Mesothelial cell of epicardium (in vitro differentiated cells): ENCODE measurements around the gene IFNGR2. TPM values are rescaled to one million over a fixed set of nuclear protein-coding genes. Genes with fewer than 3 reads are reported as not detected.
"Not testable (repeated sequence)": the region's sequence is repeated elsewhere in the genome, so short reads cannot be mapped to it uniquely, and the experiment has no call there.

Source experiments
- DNase-seq, 2 experiments: peaks; one replicate each; pipeline ENCODE4 v3.0.0; 2021; ENCODE audit warnings: low spot score in 2 of 2; ENCODE audit not compliant: unreplicated experiment in 2 of 2
- H3K27ac Mint-ChIP-seq: 2 replicates; pipeline ENCODE4 v1.8.0; 2021; ENCODE audit warnings: mixed read lengths
- H3K27me3 Mint-ChIP-seq: 2 replicates; pipeline ENCODE4 v1.8.0; 2021; ENCODE audit warnings: low read depth, mixed read lengths
- H3K36me3 Mint-ChIP-seq: 2 replicates; pipeline ENCODE4 v1.8.0; 2021; ENCODE audit warnings: mixed read lengths
- H3K4me1 Mint-ChIP-seq: 2 replicates; pipeline ENCODE4 v1.8.0; 2021; ENCODE audit warnings: mixed read lengths
- H3K4me3 Mint-ChIP-seq: 2 replicates; pipeline ENCODE4 v1.8.0; 2021; ENCODE audit warnings: mild to moderate bottlenecking, moderate library complexity, mixed read lengths
- H3K9me3 Mint-ChIP-seq: 2 replicates; pipeline ENCODE4 v1.8.0; 2021; ENCODE audit warnings: mixed read lengths
- CTCF ChIP-seq: fragments of 200-600 bp; sonication (generic); IDR thresholded peaks from one replicate; pipeline ENCODE4 v1.5.0; 2021; ENCODE audit warnings: antibody characterized with exemption; ENCODE audit not compliant: unreplicated experiment
- total RNA-seq: library from RNA; stranded (reverse); gene quantifications from 3 replicates; pipeline ENCODE4 v1.2.1, GENCODE V29; 2021

IFNGR2 gene
- total RNA-seq, 1 donor from 2014 or later: 57.9 TPM

DNA sequence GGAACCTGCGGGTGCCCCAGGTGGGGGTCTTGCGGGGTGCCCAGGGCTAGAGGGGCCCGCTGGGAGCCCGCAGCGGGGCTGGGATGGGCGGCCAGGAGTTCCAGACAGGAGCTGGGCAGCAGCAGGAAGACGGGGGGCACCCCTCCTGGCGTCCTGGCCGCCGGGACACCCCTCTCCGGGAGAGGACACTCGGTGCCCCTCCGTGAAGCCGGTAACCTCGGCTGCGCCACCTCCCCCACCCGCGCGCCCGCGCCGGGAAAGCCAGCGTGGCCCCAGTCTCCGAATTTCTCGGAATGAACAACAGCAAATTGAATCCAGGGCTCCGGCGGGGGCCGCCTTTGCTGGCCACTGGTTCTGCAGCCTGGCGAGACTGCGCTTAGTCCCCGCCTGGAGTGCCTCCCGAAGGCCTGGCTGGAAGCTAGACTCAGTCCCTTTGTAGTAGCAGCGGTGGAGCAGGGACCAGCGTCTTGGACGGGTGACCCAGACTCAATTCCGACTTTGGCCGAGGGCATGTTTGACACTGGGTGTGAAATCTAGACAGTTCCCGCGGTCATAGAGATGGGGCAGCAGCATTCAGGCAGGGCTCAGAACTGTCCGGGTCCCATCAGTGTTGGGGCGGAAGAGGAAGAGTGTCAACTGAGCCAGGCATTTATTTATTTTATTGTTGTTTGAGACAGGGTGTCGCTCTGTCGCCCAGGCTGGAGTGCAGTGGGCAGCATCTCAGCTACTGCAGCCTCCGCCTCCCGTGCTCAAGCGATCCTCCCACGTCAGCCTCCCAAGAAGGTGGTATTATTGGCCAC lies 773 bp downstream of the IFNGR2 start:
- H3K27ac Mint-ChIP-seq: peak overlapping the region; percentile 98
- peaks cover 3% of the 10 kb centered on the region for H3K36me3 Mint-ChIP-seq
- peak overlapping the region; percentile 96 for H3K4me3 Mint-ChIP-seq
- no peak for TF ChIP-seq CTCF
- no peaks in the 10 kb centered on the region for H3K9me3 Mint-ChIP-seq
- peaks cover 21% of the 10 kb centered on the region for H3K4me1 Mint-ChIP-seq
- peak; percentile 30 to 74 for DNase-seq
- H3K27me3 Mint-ChIP-seq: no peaks in the 10 kb centered on the region

DNA sequence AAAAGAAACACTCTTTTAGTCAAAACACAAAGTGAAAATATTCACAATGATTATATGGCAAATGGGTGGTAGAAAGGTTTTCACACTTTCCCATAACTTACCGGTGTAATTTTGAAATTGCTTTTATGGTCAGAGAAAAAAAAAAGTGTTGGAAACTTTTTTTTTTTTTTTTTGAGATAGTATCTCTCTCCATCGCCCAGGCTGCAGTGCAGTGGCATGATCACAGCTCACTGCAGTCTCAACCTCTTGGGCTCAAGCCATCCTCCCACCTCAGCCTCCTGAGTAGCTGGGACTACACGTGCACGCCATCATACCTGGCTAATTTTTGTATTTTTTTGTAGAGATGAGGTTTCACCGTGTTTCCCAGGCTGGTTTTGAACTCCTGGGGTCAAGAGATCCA lies 3.3 kb downstream of the IFNGR2 start:
- Mint-ChIP-seq H3K36me3 (peaks cover 6% of the 10 kb centered on the region), H3K4me1 (peaks cover 19% of the 10 kb centered on the region), H3K4me3 (no peak overlapping the region), H3K27ac (no peak overlapping the region), H3K27me3 (no peaks in the 10 kb centered on the region), H3K9me3 (no peaks in the 10 kb centered on the region)
- TF ChIP-seq CTCF: no peak
- DNase-seq: no peak

DNA sequence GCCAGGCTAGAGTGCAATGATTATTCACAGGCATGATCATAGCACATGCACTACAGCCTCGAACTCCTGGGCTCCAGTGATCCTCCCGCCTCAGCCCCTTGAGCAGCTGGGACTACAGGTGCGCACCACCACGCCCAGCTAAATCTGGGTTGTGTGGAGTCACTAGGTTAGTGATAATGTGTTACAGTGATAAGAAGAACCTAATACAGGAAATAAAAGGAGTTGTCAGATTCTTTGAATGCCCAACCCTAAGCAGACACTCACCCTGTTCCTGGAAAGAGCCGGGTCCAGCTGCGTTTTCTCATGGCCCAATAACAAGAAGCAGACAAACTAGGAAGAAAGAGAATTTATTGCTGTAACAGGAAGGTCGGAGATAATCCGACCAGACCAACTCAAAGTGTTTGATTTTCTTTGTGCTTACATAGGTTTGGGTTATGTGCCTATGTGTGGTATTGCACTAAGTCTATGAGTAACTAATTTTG lies 8.8 kb downstream of the IFNGR2 start:
- Mint-ChIP-seq H3K27ac (peak overlapping the region; percentile 74), H3K27me3 (no peaks in the 10 kb centered on the region), H3K9me3 (no peaks in the 10 kb centered on the region), H3K4me3 (no peak overlapping the region), H3K4me1 (peaks cover 35% of the 10 kb centered on the region), H3K36me3 (peaks cover 18% of the 10 kb centered on the region)
- no peak for TF ChIP-seq CTCF
- no peak for DNase-seq

DNA sequence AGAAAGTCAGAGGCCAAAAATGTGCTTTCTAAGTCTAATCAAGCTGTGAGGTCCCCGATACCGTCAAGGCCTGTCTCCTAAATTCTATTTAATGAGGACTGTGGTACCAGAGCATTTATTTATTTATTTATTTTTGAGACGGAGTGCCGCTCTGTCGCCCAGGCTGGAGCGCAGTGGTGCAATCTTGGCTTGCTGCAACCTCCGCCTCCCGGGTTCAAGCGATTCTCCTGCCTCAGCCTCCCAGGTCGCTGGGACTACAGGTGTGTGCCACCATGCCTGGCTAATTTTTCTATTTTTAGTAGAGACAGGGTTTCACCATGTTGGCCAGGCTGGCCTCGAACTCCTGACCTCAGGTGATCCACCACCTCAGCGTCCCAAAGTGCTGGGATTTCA lies 9.2 kb downstream of the IFNGR2 start:
- peaks cover 34% of the 10 kb centered on the region for H3K4me1 Mint-ChIP-seq
- H3K36me3 Mint-ChIP-seq: peaks cover 18% of the 10 kb centered on the region
- not testable (repeated sequence) for H3K27me3 Mint-ChIP-seq, H3K4me3 Mint-ChIP-seq, H3K9me3 Mint-ChIP-seq, DNase-seq
- H3K27ac Mint-ChIP-seq: peak overlapping the region; percentile 91

DNA sequence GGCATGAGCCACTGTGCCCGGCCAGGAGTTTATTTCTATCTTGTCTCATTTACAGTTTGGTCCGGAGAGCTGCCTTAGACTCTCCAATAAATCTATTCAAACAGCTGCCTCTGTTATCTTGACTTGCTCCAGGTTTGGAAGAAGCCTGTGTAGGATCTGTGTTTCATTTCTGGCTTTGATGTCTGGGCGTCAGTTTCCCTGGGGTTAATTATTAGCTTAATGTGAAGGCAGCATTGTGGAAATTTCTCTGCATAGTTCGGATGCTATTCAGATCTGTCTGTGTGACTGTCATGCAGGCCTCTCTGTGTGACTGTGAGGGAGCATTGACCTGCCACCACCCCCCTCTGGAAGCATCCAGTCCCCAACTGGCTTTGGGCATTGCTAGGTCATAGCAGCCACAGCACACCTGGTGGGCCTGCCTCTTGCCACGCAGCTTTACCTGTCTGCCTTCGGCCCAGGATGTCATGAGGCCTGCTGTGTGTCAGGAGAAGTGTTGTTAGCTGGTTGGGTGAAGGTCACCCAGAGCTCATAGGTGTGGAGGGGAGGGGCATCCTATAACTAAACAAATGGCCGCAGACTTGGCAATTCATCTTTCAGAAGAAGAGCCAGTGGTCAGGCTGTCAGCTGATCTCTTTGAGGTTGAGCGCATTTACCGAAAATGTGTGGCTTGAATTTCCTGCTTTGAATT lies 9.8 kb downstream of the IFNGR2 start:
- no peak for DNase-seq
- H3K4me3 Mint-ChIP-seq: peak overlapping the region; percentile 9
- no peaks in the 10 kb centered on the region for H3K9me3 Mint-ChIP-seq
- H3K4me1 Mint-ChIP-seq: peaks cover 36% of the 10 kb centered on the region
- no peak for TF ChIP-seq CTCF
- H3K27me3 Mint-ChIP-seq: no peaks in the 10 kb centered on the region
- H3K36me3 Mint-ChIP-seq: peaks cover 18% of the 10 kb centered on the region
- peak overlapping the region; percentile 91 for H3K27ac Mint-ChIP-seq

GRCh38 chr21:33414068-33414467 lies 10.9 kb downstream of the IFNGR2 start:
- H3K9me3 Mint-ChIP-seq: no peaks in the 10 kb centered on the region
- H3K4me1 Mint-ChIP-seq: peaks cover 42% of the 10 kb centered on the region
- TF ChIP-seq CTCF: no peak
- peaks cover 15% of the 10 kb centered on the region for H3K36me3 Mint-ChIP-seq
- no peak overlapping the region for H3K27ac Mint-ChIP-seq
- no peak overlapping the region for H3K4me3 Mint-ChIP-seq
- DNase-seq: no peak
- H3K27me3 Mint-ChIP-seq: no peaks in the 10 kb centered on the region
